ENCODE data around the gene LANCL2. TPM values are rescaled to one million over a fixed set of nuclear protein-coding genes. Genes with fewer than 3 reads are reported as not detected.
"Not testable (repeated sequence)": the region's sequence is repeated elsewhere in the genome, so short reads cannot be mapped to it uniquely, and the experiment has no call there.

LANCL2 gene
- total RNA-seq, 1 experiment from 2014 or later, result 18.5 TPM

GRCh38 chr7:55469721-55470120 lies 104.6 kb downstream of the LANCL2 start:
- Mint-ChIP-seq H3K4me1 (ENCODE audit: low read depth, unreplicated experiment) (no peaks in the 10 kb centered on the region), H3K9me3 (ENCODE audit: unreplicated experiment) (peaks cover 10% of the 10 kb centered on the region), H3K27me3 (ENCODE audit: insufficient read depth, unreplicated experiment) (no peaks in the 10 kb centered on the region), H3K4me3 (ENCODE audit: unreplicated experiment) (no peak overlapping the region), H3K36me3 (ENCODE audit: insufficient read depth, unreplicated experiment) (peaks cover 7% of the 10 kb centered on the region), H3K27ac (ENCODE audit: unreplicated experiment) (no peak overlapping the region)
- H3K9me3 ChIP-seq, result no peaks in the 10 kb centered on the region
- TF ChIP-seq CTCF (IDR thresholded peaks at IDR 0.05; ENCODE audit: insufficient read depth in 1 of 2, low read depth in 1 of 2, low read length in 1 of 2, severe bottlenecking in 1 of 2, unreplicated experiment in 1 of 2), result no peak
- CTCF ChIA-PET, result no interaction called here
- no peaks in the 10 kb centered on the region; the same call in 1 of the 2 replicates for H3K36me3 ChIP-seq (ENCODE audit: control insufficient read depth, insufficient read depth, low read length)
- no peak overlapping the region for H3K4me3 ChIP-seq (ENCODE audit: low read depth, low read length)
- BruUV-seq (replicated peaks), result no TSS peak
- no peaks in the 10 kb centered on the region for H3K27me3 ChIP-seq (replicated peaks; ENCODE audit: control insufficient read depth, insufficient read depth, low read length)
- POLR2A ChIA-PET, result no interaction called here
- DNase-seq, result no peak
- intact Hi-C loops (cut with micrococcal nuclease; ENCODE audit: unreplicated experiment), result no loop called here
- H3K4me1 ChIP-seq, result no peaks in the 10 kb centered on the region

- Mint-ChIP-seq H3K36me3 (ENCODE audit: insufficient read depth, unreplicated experiment) (peaks cover 7% of the 10 kb centered on the region), H3K27ac (ENCODE audit: unreplicated experiment) (no peak overlapping the region), H3K27me3 (ENCODE audit: insufficient read depth, unreplicated experiment) (no peaks in the 10 kb centered on the region), H3K9me3 (ENCODE audit: unreplicated experiment) (peaks cover 10% of the 10 kb centered on the region), H3K4me1 (ENCODE audit: low read depth, unreplicated experiment) (no peaks in the 10 kb centered on the region), H3K4me3 (ENCODE audit: unreplicated experiment) (no peak overlapping the region)
- intact Hi-C loops (cut with micrococcal nuclease; ENCODE audit: unreplicated experiment), result no loop called here
- ChIA-PET CTCF (no interaction called here), POLR2A (no interaction called here)
- no TSS peak for BruUV-seq (replicated peaks)
- no peak for DNase-seq
- H3K4me1 ChIP-seq, result no peaks in the 10 kb centered on the region
- H3K4me3 ChIP-seq (ENCODE audit: low read depth, low read length), result no peak overlapping the region
- H3K27me3 ChIP-seq (replicated peaks; ENCODE audit: control insufficient read depth, insufficient read depth, low read length), result no peaks in the 10 kb centered on the region
- no peaks in the 10 kb centered on the region for H3K36me3 ChIP-seq (ENCODE audit: control insufficient read depth, insufficient read depth, low read length)
- TF ChIP-seq CTCF (IDR thresholded peaks at IDR 0.05; ENCODE audit: insufficient read depth in 1 of 2, low read depth in 1 of 2, low read length in 1 of 2, severe bottlenecking in 1 of 2, unreplicated experiment in 1 of 2), result no peak
- no peaks in the 10 kb centered on the region for H3K9me3 ChIP-seq
These were observed 105.1 kb downstream of the LANCL2 start for GRCh38 chr7:55470261-55470660.

- H3K27me3 ChIP-seq (replicated peaks; ENCODE audit: control insufficient read depth, insufficient read depth, low read length); H3K9me3 ChIP-seq; H3K4me3 Mint-ChIP-seq (ENCODE audit: unreplicated experiment); H3K4me3 ChIP-seq (ENCODE audit: low read depth, low read length); DNase-seq; H3K9me3 Mint-ChIP-seq (ENCODE audit: unreplicated experiment); POLR2A ChIA-PET; H3K4me1 Mint-ChIP-seq (ENCODE audit: low read depth, unreplicated experiment); H3K27me3 Mint-ChIP-seq (ENCODE audit: insufficient read depth, unreplicated experiment); H3K4me1 ChIP-seq; H3K36me3 Mint-ChIP-seq (ENCODE audit: insufficient read depth, unreplicated experiment); H3K27ac Mint-ChIP-seq (ENCODE audit: unreplicated experiment); H3K36me3 ChIP-seq (ENCODE audit: control insufficient read depth, insufficient read depth, low read length); BruUV-seq (replicated peaks); CTCF ChIA-PET; intact Hi-C loops (cut with micrococcal nuclease; ENCODE audit: unreplicated experiment): not testable (repeated sequence)
These were observed 106.5 kb downstream of the LANCL2 start for GRCh38 chr7:55471594-55471993.

- intact Hi-C loops (cut with micrococcal nuclease; ENCODE audit: unreplicated experiment); H3K36me3 Mint-ChIP-seq (ENCODE audit: insufficient read depth, unreplicated experiment); H3K27me3 Mint-ChIP-seq (ENCODE audit: insufficient read depth, unreplicated experiment); H3K4me1 Mint-ChIP-seq (ENCODE audit: low read depth, unreplicated experiment); H3K4me3 Mint-ChIP-seq (ENCODE audit: unreplicated experiment); H3K27me3 ChIP-seq (replicated peaks; ENCODE audit: control insufficient read depth, insufficient read depth, low read length); DNase-seq; H3K4me1 ChIP-seq; H3K27ac Mint-ChIP-seq (ENCODE audit: unreplicated experiment); POLR2A ChIA-PET; H3K36me3 ChIP-seq (ENCODE audit: control insufficient read depth, insufficient read depth, low read length); H3K4me3 ChIP-seq (ENCODE audit: low read depth, low read length); CTCF ChIA-PET; H3K9me3 Mint-ChIP-seq (ENCODE audit: unreplicated experiment); BruUV-seq (replicated peaks); H3K9me3 ChIP-seq: not testable (repeated sequence)
These were observed 107.3 kb downstream of the LANCL2 start for GRCh38 chr7:55472406-55472805.
